ENCODE measurements around the gene TRIM9.

- TF ChIP-seq CTCF (conservative IDR thresholded peaks at IDR 0.05; ENCODE audit: low read depth in 2 of 2), result no peak
- no peak for TF ChIP-seq EZH2phosphoT487 (IDR thresholded peaks at IDR 0.05; ENCODE audit: unreplicated experiment)
- no peak for TF ChIP-seq POLR2AphosphoS5 (IDR thresholded peaks at IDR 0.05; ENCODE audit: low read depth)
- TF ChIP-seq CREB1 (CRISPR knock-in tag; IDR thresholded peaks at IDR 0.05; ENCODE audit: low read depth), result no peak
- no peak for TF ChIP-seq REST (IDR thresholded peaks at IDR 0.05; ENCODE audit: unreplicated experiment)
- no peak for TF ChIP-seq STAT1 (IDR thresholded peaks at IDR 0.05; ENCODE audit: unreplicated experiment)
- no peak for TF ChIP-seq JUNB (IDR thresholded peaks at IDR 0.05; ENCODE audit: unreplicated experiment)
Observed at GRCh38 chr14:51124029-51124428, 29.1 kb upstream of the TRIM9 start.
